Islet precursor cell (in vitro differentiated cells): ENCODE data around the gene UST.
"Not testable (repeated sequence)": the region's sequence is repeated elsewhere in the genome, so short reads cannot be mapped to it uniquely, and the experiment has no call there.

Experiments
- DNase-seq: peaks from one replicate; pipeline ENCODE4 v3.0.0-alpha.2; 2018

UST gene

GRCh38 chr6:149098700-149099276, 352.0 kb downstream of the UST start:
- no peak for DNase-seq

- no peak for DNase-seq
Measured at GRCh38 chr6:149102324-149102723, 355.5 kb downstream of the UST start.

- DNase-seq, result not testable (repeated sequence)
Measured at GRCh38 chr6:149103950-149104349, 357.1 kb downstream of the UST start.

- no peak for DNase-seq
Measured at GRCh38 chr6:149107520-149107919, 360.7 kb downstream of the UST start.

GRCh38 chr6:149108038-149108748, 361.4 kb downstream of the UST start:
- DNase-seq, result no peak

- DNase-seq, result no peak
Measured at GRCh38 chr6:149108749-149109100, 361.9 kb downstream of the UST start.

- no peak for DNase-seq
Measured at GRCh38 chr6:149109397-149110070, 362.7 kb downstream of the UST start.

- no peak for DNase-seq
Measured at GRCh38 chr6:149111556-149112115, 364.8 kb downstream of the UST start.

- no peak for DNase-seq
Measured at GRCh38 chr6:149112976-149113375, 366.1 kb downstream of the UST start.

- no peak for DNase-seq
Measured at GRCh38 chr6:149114167-149114566, 367.3 kb downstream of the UST start.

- DNase-seq, result no peak
Measured at GRCh38 chr6:149118737-149119653, 372.2 kb downstream of the UST start.

GRCh38 chr6:149122850-149123821, 376.3 kb downstream of the UST start:
- DNase-seq, result no peak

- DNase-seq, result no peak
Measured at GRCh38 chr6:149125309-149125708, 378.5 kb downstream of the UST start.
